HG03354 (cell line): ENCODE results near the gene TNFAIP8.

Experiments
- ATAC-seq: cut with Tn5 transposase; IDR thresholded peaks from one replicate; pipeline ENCODE4 v1.9.1; 2021; ENCODE audit warnings: mild to moderate bottlenecking; ENCODE audit not compliant: unreplicated experiment, poor library complexity, severe bottlenecking

TNFAIP8 gene

GRCh38 chr5:119363271-119363670 is 7.5 kb downstream of the TNFAIP8 start:
- no peak for ATAC-seq

GRCh38 chr5:119363936-119364335 is 8.1 kb downstream of the TNFAIP8 start:
- peak; percentile 24 for ATAC-seq

GRCh38 chr5:119365847-119366539 is 10.2 kb downstream of the TNFAIP8 start:
- ATAC-seq, result no peak

GRCh38 chr5:119366540-119366881 is 10.7 kb downstream of the TNFAIP8 start:
- peak; percentile 42 for ATAC-seq

GRCh38 chr5:119367502-119368237 is 11.9 kb downstream of the TNFAIP8 start:
- ATAC-seq, result peak; percentile 81

GRCh38 chr5:119368238-119368630 is 12.4 kb downstream of the TNFAIP8 start:
- ATAC-seq, result no peak

GRCh38 chr5:119370486-119370885 is 14.7 kb downstream of the TNFAIP8 start:
- no peak for ATAC-seq

- no peak for ATAC-seq
Observed at GRCh38 chr5:119371146-119371545, 15.3 kb downstream of the TNFAIP8 start.

- peak; percentile 69 for ATAC-seq
Observed at GRCh38 chr5:119373449-119373858, 17.6 kb downstream of the TNFAIP8 start.

GRCh38 chr5:119374901-119375300 is 19.1 kb downstream of the TNFAIP8 start:
- ATAC-seq, result no peak

GRCh38 chr5:119377066-119377465 is 21.2 kb downstream of the TNFAIP8 start:
- ATAC-seq, result no peak

GRCh38 chr5:119378075-119378700 is 22.4 kb downstream of the TNFAIP8 start:
- ATAC-seq, result no peak

- ATAC-seq, result no peak
Observed at GRCh38 chr5:119379096-119379495, 23.3 kb downstream of the TNFAIP8 start.

GRCh38 chr5:119379942-119380547 is 24.2 kb downstream of the TNFAIP8 start:
- peak; percentile 50 for ATAC-seq

- no peak for ATAC-seq
Observed at GRCh38 chr5:119382169-119382568, 26.4 kb downstream of the TNFAIP8 start.

GRCh38 chr5:119383008-119383407 is 27.2 kb downstream of the TNFAIP8 start:
- ATAC-seq, result no peak

GRCh38 chr5:119385136-119385535 is 29.3 kb downstream of the TNFAIP8 start:
- peak; percentile 44 for ATAC-seq

GRCh38 chr5:119385536-119386128 is 29.8 kb downstream of the TNFAIP8 start:
- peak; percentile 54 for ATAC-seq

GRCh38 chr5:119386596-119387344 is 31.0 kb downstream of the TNFAIP8 start:
- no peak for ATAC-seq
